ENCODE results near the gene ZNF574. TPM values are rescaled to one million over a fixed set of nuclear protein-coding genes. Genes with fewer than 3 reads are reported as not detected.

ZNF574 gene, protein sequence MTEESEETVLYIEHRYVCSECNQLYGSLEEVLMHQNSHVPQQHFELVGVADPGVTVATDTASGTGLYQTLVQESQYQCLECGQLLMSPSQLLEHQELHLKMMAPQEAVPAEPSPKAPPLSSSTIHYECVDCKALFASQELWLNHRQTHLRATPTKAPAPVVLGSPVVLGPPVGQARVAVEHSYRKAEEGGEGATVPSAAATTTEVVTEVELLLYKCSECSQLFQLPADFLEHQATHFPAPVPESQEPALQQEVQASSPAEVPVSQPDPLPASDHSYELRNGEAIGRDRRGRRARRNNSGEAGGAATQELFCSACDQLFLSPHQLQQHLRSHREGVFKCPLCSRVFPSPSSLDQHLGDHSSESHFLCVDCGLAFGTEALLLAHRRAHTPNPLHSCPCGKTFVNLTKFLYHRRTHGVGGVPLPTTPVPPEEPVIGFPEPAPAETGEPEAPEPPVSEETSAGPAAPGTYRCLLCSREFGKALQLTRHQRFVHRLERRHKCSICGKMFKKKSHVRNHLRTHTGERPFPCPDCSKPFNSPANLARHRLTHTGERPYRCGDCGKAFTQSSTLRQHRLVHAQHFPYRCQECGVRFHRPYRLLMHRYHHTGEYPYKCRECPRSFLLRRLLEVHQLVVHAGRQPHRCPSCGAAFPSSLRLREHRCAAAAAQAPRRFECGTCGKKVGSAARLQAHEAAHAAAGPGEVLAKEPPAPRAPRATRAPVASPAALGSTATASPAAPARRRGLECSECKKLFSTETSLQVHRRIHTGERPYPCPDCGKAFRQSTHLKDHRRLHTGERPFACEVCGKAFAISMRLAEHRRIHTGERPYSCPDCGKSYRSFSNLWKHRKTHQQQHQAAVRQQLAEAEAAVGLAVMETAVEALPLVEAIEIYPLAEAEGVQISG
- total RNA-seq = 10 to 100 TPM; 24.4 to 44.1 TPM

DNA sequence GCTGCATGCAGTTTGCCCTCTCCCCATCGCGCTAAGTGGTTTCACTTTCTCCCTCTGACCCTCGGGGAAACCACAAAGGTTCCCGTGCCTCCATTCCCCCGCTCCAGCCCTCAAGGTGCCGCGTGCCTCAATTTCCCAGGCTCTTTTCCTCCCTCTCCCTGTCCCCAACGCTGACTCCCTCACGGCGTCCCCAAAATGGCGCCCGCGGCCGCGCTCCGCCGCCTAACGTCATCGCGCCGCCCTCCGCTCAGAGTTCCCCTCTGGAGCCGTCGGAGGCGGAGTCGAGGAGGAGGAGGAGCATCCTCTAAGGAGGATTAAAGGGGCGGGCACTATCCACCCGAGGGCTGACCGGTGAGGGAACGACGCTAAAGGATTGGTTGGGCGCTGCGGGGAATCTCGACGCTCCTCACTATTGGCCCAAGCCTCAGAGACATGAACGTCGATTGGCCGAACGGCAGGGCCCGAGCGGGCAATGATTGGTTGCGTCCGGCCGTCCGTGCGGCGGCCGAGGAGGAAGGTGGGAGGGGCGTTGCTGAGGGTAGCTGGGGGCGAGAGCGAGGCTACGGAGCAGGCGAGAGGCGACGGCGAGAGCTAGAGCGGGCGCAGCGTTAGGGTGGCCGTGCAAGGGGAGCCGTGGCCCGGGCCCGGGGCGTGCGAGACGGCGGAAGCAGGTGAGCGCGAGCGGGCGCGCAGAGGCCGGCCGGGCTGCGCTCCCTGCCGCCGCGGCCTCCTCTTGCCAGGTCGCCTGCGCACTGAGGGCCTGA, at the start of gene ZNF574:
Gene ZNF574, plus strand, starts transcription at position 551 of the 764 bp plus-strand sequence. CDS start 2,441 bp downstream, outside the sequence.
- Histone ChIP-seq H3K27me3 (replicated peaks; ENCODE audit: insufficient read depth) (no peaks in the 10 kb centered on the region), H3K36me3 (peaks cover 6 to 16% of the 10 kb centered on the region in 2 donors), H3K4me3 (peak within 1 kb of the TSS; percentile 79 to 94), H3K27ac (peak within 1 kb of the TSS; percentile 91 to 97), H3K4me1 (replicated peaks) (peaks cover 5% of the 10 kb centered on the region), H3K9me3 (no peaks in the 10 kb centered on the region)
- intact Hi-C loops (cut with DNase I) = no loop called here
- TF ChIP-seq, protein P1, sequence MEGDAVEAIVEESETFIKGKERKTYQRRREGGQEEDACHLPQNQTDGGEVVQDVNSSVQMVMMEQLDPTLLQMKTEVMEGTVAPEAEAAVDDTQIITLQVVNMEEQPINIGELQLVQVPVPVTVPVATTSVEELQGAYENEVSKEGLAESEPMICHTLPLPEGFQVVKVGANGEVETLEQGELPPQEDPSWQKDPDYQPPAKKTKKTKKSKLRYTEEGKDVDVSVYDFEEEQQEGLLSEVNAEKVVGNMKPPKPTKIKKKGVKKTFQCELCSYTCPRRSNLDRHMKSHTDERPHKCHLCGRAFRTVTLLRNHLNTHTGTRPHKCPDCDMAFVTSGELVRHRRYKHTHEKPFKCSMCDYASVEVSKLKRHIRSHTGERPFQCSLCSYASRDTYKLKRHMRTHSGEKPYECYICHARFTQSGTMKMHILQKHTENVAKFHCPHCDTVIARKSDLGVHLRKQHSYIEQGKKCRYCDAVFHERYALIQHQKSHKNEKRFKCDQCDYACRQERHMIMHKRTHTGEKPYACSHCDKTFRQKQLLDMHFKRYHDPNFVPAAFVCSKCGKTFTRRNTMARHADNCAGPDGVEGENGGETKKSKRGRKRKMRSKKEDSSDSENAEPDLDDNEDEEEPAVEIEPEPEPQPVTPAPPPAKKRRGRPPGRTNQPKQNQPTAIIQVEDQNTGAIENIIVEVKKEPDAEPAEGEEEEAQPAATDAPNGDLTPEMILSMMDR (IDR thresholded peaks at IDR 0.05) = peak in 2 of 4 experiments; percentile 23 to 25
- TF ChIP-seq POLR2A (IDR thresholded peaks at IDR 0.05) (peak; percentile 85), POLR2AphosphoS5 (IDR thresholded peaks at IDR 0.05) (peak; percentile 99)
- under 1% methylated on average over 75 of the region's 80 CpGs for WGBS
- peak; percentile 99 for DNase-seq (ENCODE audit: low spot score)

DNA sequence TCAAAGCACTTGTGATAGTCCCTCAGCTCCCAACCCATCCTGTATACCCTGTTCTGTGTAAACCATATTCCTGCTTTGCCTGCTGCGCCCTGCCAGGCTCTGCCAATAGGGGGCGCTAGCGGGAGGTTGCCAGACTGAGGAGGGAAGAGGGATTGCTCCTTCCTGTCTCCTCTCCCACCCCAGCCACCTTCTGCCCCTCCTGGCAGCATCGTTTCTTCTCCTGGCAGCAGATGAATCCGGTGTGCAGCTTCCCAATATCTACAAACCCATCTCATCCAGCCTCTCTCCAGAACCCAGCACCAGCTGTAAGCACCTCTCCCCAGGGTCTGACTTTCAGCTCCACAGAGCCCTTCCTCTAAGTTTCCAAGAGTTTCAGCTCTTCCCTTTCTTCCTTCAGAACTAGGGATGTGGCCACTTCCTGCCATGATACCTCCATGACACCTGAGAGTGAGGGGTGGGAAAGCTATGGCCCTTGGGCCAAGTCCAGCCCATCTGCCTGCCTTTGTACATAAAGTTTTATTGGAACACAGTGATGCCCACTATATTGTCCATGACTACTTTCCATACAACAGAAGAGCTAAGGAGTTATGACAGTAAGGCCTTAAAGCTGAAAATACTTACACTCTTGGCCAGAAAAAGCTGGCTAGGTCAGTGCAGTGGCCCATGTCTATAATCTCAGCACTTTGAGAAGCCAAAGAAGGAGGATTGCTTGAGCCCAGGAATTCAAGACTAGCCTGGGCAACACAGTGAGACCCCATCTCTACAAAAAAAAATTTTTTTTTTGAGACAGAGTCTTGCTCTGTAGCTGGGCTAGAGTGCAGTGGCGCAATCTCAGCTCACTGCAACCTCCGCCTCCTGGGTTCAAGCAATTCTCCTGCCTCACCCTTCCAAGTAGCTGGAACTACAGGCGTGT, 47.4 kb upstream of the ZNF574 start:
- H3K4me1 ChIP-seq (replicated peaks) = no peaks in the 10 kb centered on the region
- intact Hi-C loops (cut with DNase I) = no loop called here
- DNase-seq (ENCODE audit: low spot score) = no peak
- no peaks in the 10 kb centered on the region for H3K9me3 ChIP-seq
- H3K36me3 ChIP-seq = no peaks in the 10 kb centered on the region
- H3K27me3 ChIP-seq (replicated peaks; ENCODE audit: insufficient read depth) = no peaks in the 10 kb centered on the region
- TF ChIP-seq POLR2AphosphoS5 (IDR thresholded peaks at IDR 0.05) (no peak), POLR2A (IDR thresholded peaks at IDR 0.05) (no peak)
- TF ChIP-seq, protein P1 (IDR thresholded peaks at IDR 0.05) = no peak
- no peak overlapping the region for H3K27ac ChIP-seq
- whole genome bisulfite sequencing = 57% methylated on average over 8 of the region's 8 CpGs
- no peak overlapping the region for H3K4me3 ChIP-seq

DNA sequence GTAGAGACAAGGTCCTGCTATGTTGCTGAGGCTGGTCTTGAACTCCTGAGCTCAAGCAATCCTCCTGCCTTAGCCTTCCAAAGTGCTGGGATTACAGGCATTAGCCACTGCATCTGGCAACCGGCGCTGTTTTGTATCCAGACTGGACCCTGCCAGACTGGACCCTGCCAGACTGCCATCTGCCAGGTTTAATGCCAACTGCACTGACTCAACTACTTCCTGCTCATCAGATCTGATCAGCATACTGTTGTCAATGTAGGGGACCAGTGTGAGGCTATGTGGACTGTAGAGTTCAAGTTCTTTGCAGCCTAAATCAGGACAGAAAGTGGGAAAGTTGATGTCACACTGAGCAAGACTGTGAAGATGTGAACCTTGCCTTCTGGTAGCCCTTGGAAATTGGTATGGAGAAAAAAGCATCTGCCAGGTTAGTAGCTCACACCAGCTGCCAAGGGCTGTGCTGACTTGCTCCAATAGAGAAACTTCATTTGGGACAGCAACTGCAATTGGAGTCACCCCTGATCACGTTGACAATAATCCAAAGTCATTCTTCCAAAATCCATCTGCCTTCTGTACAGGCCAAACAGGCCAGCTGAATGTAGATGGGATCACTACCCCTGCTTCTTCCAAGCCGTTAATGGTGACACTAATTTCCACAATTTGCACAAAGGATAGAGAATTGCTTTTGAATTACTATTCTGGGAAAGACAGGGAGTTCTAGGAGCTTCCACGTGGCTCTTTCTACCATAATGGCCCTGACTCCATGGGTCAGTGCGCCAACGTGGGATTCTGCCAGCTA, 45.1 kb upstream of the ZNF574 start:
- Histone ChIP-seq H3K27ac (no peak overlapping the region), H3K4me1 (replicated peaks) (no peaks in the 10 kb centered on the region), H3K9me3 (no peaks in the 10 kb centered on the region), H3K27me3 (replicated peaks; ENCODE audit: insufficient read depth) (no peaks in the 10 kb centered on the region), H3K36me3 (no peaks in the 10 kb centered on the region), H3K4me3 (no peak overlapping the region)
- intact Hi-C loops (cut with DNase I) = no loop called here
- TF ChIP-seq POLR2A (IDR thresholded peaks at IDR 0.05) (no peak), POLR2AphosphoS5 (IDR thresholded peaks at IDR 0.05) (no peak)
- TF ChIP-seq, protein P1 (IDR thresholded peaks at IDR 0.05) = no peak
- DNase-seq (ENCODE audit: low spot score) = no peak
- WGBS = 78% methylated on average over 7 of the region's 7 CpGs

Measured in prostate gland (tissue), 2 donors.